GM10266 (cell line): ENCODE results near the gene SEMG2.

ENCODE experiments used
- DNase-seq: peaks from one replicate; pipeline ENCODE4 v3.0.0; 2012; ENCODE audit errors: extremely low spot score
- CTCF ChIP-seq: IDR thresholded peaks from 2 replicates; pipeline ENCODE4 v1.5.1; 2012; ENCODE audit warnings: mild to moderate bottlenecking, low read depth; ENCODE audit not compliant: control insufficient read depth, insufficient read depth; ENCODE audit errors: missing control alignments

The SEMG2 gene

GRCh38 chr20:45209924-45210323, 11.2 kb upstream of the SEMG2 start:
- no peak for TF ChIP-seq CTCF

GRCh38 chr20:45211569-45212474, 9.4 kb upstream of the SEMG2 start:
- no peak for TF ChIP-seq CTCF
- no peak for DNase-seq

More at GRCh38 chr20:45209924-45210323, 11.2 kb upstream of the SEMG2 start:
- DNase-seq, result no peak

- TF ChIP-seq CTCF, result no peak
- no peak for DNase-seq
Measured at GRCh38 chr20:45212836-45213235, 8.3 kb upstream of the SEMG2 start.

- no peak for TF ChIP-seq CTCF
- no peak for DNase-seq
Measured at GRCh38 chr20:45218124-45218523, 3.0 kb upstream of the SEMG2 start.

GRCh38 chr20:45218636-45219035, 2.5 kb upstream of the SEMG2 start:
- TF ChIP-seq CTCF, result no peak
- DNase-seq, result no peak

GRCh38 chr20:45223136-45223535, 2.0 kb downstream of the SEMG2 start:
- no peak for DNase-seq
- TF ChIP-seq CTCF, result no peak

GRCh38 chr20:45226287-45226686, 5.1 kb downstream of the SEMG2 start:
- DNase-seq, result no peak
- no peak for TF ChIP-seq CTCF
